Fibroblast of lung (primary cell): ENCODE data around the gene PCDHA10.
"Not testable (repeated sequence)": the region's sequence is repeated elsewhere in the genome, so short reads cannot be mapped to it uniquely, and the experiment has no call there.

Experiments
- CTCF ChIP-seq, 2 donors: IDR thresholded peaks in 1 of 2; conservative IDR thresholded peaks in 1 of 2; 1 replicate in 1 of 2; 2 replicates in 1 of 2; pipeline ENCODE4 v1.5.1; 2011 to 2012; ENCODE audit warnings: low read length in 2 of 2, control low read depth in 1 of 2, inconsistent platforms in 1 of 2, low read depth in 1 of 2, mild to moderate bottlenecking in 1 of 2
- EZH2 ChIP-seq: IDR thresholded peaks from 2 replicates; pipeline ENCODE4 v1.5.1; 2012; ENCODE audit warnings: low read length, control low read depth, mild to moderate bottlenecking; ENCODE audit errors: missing control alignments

GRCh38 chr5:140876541-140877261, 21.0 kb downstream of the PCDHA10 start:
- TF ChIP-seq EZH2; CTCF (conservative IDR thresholded peaks at IDR 0.05 in 1 of 2, IDR thresholded peaks at IDR 0.05 in 1 of 2; ENCODE audit: low read depth in 1 of 2, low read length in 2 of 2): not testable (repeated sequence)
